Measurements from ENCODE around the gene GET3.
A peak's percentile ranks its signal among the peaks of the same experiment; 100 is the strongest.
"Not testable (repeated sequence)": the region's sequence is repeated elsewhere in the genome, so short reads cannot be mapped to it uniquely, and the experiment has no call there.

GET3 gene

GRCh38 chr19:12720296-12720695 is 17.0 kb upstream of the GET3 start:
- DNase-seq = no peak

GRCh38 chr19:12720851-12721655 is 16.2 kb upstream of the GET3 start:
- no peak for DNase-seq

GRCh38 chr19:12721656-12722565 is 15.4 kb upstream of the GET3 start:
- DNase-seq = peak; percentile 3

DNA sequence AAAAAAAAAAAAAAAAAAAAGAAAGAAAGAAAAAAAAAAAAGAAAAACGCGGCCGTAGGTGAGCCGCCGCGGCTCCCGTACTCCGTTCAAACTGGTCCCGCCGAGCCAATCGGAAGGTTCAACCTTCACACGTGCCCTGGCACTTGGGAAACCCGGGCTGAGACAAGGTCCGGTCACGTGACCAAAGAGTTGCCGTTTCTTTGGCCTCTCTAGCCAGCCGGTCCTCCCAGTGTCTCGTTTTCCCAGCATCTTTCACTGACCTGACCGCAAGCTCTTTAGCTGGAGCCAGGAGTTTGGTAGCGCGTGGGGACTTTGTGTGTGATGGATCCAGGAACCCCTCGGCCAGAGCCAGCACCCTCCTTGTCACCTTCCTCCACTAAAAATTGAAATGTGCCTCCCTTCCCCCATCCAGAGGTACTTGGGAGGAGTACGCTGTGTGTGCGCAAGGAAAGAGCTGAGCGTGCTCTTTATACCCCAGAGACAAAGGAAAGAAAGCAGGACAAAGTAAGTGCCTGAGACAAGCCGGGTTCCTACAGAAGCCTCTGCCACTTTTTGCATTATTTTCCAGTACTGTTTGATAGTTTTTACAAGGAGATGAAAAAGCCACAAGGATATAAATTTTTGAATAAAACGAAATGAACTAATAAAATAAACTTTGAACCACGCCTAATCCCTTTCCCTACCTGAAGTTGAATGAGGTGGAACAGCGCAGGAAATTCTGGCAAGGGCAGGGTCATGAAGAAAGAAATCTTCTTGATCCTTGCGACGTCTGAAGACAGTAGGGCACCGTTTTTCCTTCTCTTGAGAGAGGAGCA is 14.5 kb upstream of the GET3 start:
- DNase-seq = peak; percentile 96

DNA sequence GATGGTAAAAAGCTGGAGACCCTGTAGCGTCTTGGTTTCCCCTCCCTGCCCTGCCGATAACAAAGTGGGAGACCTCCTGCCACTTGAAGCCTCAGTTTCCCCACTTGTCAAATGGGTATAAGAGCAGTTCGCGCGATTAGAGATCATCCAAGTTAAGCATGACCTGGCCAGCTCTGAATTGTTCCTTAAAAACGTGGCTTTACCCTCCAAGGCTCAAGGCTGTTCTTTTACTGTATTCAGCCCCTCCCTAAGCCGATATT is 14.0 kb upstream of the GET3 start:
- no peak for DNase-seq

GRCh38 chr19:12723641-12724426 is 13.5 kb upstream of the GET3 start, which contains the start of gene TNPO2:
TSS of gene TNPO2 (minus strand) at chr19:12723932. CDS start at chr19:12720977, 2,955 bp downstream.
- DNase-seq = peak; percentile 54

GRCh38 chr19:12725612-12726011 is 11.7 kb upstream of the GET3 start:
- not testable (repeated sequence) for DNase-seq

DNA sequence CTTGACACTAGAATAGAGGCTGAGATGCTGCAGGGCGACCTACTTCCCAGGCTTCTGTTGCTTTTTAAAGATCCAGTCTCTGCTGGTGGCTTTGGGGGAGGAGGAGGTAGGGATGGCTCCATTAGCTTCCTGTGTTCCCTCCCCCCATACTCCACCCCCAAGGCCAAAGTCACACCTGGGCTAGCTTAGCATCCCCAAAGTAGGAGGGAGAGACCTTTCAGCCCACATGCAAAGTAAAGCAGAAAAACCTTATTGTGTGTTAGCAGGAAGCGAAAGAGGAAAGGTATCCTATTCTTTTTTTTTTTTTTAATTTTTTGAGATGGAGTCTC is 10.3 kb upstream of the GET3 start:
- DNase-seq = no peak

GRCh38 chr19:12727745-12728433 is 9.4 kb upstream of the GET3 start:
- DNase-seq = no peak

DNA sequence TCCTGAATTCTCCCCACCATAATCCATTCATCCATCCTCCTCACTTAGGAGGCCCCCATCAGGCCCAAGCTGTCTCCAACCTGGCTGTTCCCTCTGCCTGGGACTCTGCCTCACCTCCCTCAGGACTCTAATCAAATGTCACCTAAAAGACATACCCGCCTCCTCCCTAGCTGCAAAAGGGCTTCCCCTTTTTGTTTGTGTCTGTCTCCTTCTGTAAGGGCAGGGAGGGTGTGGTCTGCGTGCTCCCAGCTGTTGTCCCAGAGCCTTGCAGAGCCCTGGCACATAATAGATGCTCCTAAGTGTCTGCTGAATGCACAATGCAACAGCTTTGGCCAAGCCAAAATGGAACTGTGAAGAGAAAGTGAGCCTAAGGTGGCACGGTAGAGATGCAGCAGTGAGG is 7.2 kb upstream of the GET3 start:
- DNase-seq = no peak

GRCh38 chr19:12731337-12731736 is 6.0 kb upstream of the GET3 start:
- DNase-seq = no peak

DNA sequence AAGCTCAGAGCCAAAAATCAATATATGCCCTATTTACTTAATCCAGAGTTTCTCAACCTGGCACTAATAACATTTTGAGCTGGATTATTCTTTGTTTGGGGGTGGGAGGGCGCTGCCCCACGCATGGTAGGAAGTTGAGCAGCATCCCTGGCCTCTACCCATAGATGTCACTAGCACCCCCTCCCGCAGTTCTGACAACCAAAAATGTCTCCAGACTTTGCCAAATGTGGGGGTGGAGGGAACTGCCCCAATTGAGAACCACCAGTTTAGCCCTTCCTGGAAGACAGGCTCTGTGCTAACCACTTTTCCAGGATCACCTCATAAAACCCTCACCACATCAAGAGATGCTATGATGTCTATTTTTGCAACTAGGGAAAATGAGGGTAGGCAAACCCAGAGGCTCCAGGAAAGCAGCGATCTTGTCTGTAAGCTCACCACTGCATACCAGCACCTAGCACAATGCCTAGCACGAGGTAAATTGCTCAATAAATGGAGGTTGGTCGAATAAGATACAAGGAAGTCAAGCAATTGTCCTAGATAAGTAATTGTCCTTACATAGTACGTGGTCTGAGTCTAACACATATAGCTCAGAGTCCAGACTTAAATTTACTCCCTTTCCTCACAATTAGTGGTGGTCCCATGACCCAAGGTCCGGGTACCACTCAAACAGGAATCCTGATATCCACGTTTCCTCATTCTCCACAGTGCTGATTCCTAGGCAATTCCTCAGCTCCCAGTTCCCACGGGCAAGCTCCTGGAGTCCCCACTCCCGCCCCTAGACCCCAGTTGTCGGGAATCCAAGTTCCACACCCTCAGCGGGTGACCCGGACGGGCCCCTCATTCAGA is 3.7 kb upstream of the GET3 start:
- DNase-seq = no peak

- no peak for DNase-seq
Observed at GRCh38 chr19:12737835-12738351, 596 bp downstream of the GET3 start.

DNA sequence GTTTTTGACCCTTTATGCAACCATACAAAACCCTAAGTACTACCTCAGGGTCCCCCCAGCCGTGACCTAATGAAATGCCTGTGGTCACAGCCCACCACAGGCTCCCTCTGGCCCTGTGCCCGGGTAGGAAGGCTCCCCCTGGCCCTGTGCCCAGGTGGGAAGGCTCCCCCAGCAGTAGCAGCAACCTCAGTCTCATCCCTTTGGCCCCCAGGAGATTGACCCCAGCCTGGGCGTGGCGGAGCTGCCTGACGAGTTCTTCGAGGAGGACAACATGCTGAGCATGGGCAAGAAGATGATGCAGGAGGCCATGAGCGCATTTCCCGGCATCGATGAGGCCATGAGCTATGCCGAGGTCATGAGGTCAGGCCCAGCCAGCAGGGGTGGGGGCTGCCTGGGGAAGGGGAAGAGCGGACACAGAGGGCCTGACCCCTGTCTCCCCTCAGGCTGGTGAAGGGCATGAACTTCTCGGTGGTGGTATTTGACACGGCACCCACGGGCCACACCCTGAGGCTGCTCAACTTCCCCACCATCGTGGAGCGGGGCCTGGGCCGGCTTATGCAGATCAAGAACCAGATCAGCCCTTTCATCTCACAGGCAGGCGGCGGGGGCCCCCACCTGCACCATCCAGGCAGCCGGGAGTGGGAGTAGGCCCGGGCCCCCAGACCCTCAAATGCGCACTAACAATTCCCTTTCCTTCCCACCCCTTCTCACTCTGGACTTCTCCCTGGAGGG is 8.0 kb downstream of the GET3 start:
- DNase-seq = no peak

DNA sequence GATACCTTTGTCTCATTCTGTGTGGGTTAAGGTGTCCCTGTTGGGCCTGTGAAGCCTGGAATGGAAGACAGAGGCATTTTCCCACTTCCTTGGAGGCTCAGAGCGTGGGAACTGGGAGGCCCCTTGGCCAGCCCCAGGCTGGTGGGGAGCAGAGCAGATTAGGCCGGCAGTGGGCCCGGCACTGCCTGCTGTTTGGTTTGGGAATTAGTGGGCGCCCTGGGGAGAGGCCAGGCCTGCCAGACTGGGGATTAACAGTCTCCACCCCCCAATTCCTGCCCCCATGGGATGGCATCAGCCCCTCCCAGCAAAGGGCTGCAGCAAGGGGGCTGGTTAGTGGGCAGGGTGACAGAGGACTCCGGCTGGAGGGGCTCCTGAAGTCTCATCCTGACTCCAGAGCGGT is 11.2 kb downstream of the GET3 start:
- no peak for DNase-seq

- DNase-seq = no peak
Observed at GRCh38 chr19:12749938-12750521, 12.7 kb downstream of the GET3 start.

DNA sequence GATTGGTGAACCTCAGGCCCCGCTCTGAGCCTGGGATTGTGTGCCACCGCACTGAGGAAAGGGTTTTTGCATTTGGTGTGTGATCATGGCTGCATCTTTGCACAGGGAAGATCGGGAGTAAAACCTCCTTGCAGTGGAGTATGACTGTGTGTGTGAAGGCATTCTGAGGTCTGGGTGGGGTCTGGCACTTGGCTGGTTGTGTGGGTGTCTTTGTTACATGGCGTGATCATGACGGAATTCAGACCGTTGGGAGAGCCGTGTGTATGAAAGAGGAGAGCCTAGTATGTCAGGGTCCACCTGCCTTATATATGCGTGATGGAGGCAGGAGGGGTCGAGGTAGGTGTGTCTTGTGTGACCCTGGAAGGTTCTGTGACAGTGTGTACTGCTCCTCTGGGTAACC is 13.6 kb downstream of the GET3 start:
- no peak for DNase-seq

DNA sequence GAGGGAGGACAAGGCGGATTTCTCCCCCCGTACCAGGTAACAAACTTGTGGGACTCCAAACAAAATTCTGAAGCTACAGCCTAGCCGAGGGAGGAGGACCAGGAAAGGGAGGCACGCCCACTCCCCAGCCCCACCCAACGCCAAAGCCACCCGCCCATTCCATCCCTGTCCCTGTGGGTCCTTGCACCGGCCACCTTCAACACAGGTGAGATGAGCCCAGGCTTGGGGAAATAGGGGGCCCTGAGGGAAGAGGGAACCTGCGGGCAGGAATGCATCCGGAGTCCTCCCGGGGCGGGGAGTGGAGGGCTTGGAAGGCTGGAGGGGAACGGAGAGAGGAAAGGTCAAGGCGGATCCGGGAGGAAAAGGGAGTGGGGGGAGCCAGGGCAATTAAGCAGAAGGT is 14.3 kb downstream of the GET3 start, which contains the start of gene BEST2:
TSS of gene BEST2 (plus strand) at position 157 of the 400 bp plus-strand sequence. CDS start 802 bp downstream, outside the sequence.
- no peak for DNase-seq

DNA sequence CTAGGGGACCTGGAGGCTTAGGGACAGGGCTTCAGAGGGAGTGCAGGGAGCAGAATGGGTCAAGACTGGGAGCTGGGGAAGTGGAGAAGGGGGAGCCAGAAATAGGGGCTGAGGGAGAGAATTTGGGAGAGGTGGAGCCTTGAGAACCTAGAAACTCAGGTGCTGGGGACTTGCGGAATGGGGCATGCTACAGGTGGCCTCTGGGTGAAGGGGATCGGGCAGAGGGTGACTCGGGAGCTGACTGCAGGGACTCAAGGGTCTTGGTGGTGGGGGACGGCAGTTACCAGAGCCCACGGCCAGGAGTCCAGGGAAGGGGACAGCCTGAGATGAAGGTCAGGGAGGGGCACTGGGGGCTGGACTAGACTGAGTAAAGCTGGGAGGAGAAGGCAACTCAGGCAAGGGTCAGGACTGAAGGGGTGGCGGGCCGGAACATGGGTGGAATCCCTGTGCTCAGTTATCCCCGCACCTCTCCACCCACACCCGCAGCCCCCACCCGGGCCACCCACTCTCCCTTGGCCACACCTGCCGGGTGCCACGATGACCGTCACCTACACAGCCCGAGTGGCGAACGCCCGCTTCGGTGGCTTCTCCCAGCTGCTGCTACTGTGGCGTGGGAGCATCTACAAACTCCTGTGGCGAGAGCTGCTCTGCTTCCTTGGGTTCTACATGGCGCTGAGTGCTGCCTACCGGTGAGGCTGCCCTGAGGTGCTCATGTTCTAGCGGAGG is 14.9 kb downstream of the GET3 start:
- DNase-seq = no peak
